Coronary artery (tissue), 2 donors: ENCODE results near the gene ODF2.
"Not testable (repeated sequence)": the region's sequence is repeated elsewhere in the genome, so short reads cannot be mapped to it uniquely, and the experiment has no call there.

Experiments
- DNase-seq: peaks from one replicate; pipeline ENCODE4 v3.0.0-alpha.2; 2017; ENCODE audit warnings: low spot score
- H3K27ac ChIP-seq, 2 donors: fragments of 200-600 bp; sonication (generic); one replicate each; pipeline ENCODE4 v1.5.1; 2016 to 2019
- H3K4me3 ChIP-seq: fragments of 200-600 bp; sonication (generic); 2 replicates; pipeline ENCODE4 v1.5.1; 2016; ENCODE audit warnings: mild to moderate bottlenecking, moderate library complexity
- CTCF ChIP-seq: fragments of 200-600 bp; sonication (generic); IDR thresholded peaks from one replicate; pipeline ENCODE4 v1.5.1; 2019; ENCODE audit warnings: antibody characterized with exemption

ODF2 gene

GRCh38 chr9:128495804-128496417, 40.1 kb downstream of the ODF2 start:
- TF ChIP-seq CTCF = no peak
- Histone ChIP-seq H3K27ac (no peak overlapping the region), H3K4me3 (no peak overlapping the region)
- no peak for DNase-seq

GRCh38 chr9:128497824-128498610, 42.2 kb downstream of the ODF2 start:
- no peak for TF ChIP-seq CTCF
- H3K27ac ChIP-seq = no peak overlapping the region
- no peak for DNase-seq
- no peak overlapping the region for H3K4me3 ChIP-seq

GRCh38 chr9:128498911-128499310, 43.1 kb downstream of the ODF2 start:
- no peak overlapping the region for H3K4me3 ChIP-seq
- no peak overlapping the region for H3K27ac ChIP-seq
- DNase-seq = no peak
- no peak for TF ChIP-seq CTCF

- no peak for DNase-seq
These were observed 44.1 kb downstream of the ODF2 start for GRCh38 chr9:128499920-128500319.

GRCh38 chr9:128503415-128503825, 47.6 kb downstream of the ODF2 start:
- not testable (repeated sequence) for H3K27ac ChIP-seq, DNase-seq
- peak overlapping the region; percentile 94 for H3K4me3 ChIP-seq

More at GRCh38 chr9:128499920-128500319, 44.1 kb downstream of the ODF2 start:
- no peak for TF ChIP-seq CTCF
- no peak overlapping the region for H3K27ac ChIP-seq
- H3K4me3 ChIP-seq = no peak overlapping the region

GRCh38 chr9:128503870-128504269, 48.1 kb downstream of the ODF2 start:
- Histone ChIP-seq H3K27ac (no peak overlapping the region), H3K4me3 (peak overlapping the region; percentile 94)
- no peak for TF ChIP-seq CTCF
- no peak for DNase-seq

GRCh38 chr9:128504485-128505413, 48.9 kb downstream of the ODF2 start, which contains the start of gene GLE1:
GLE1 (plus strand) TSS chr9:128504719; CDS start chr9:128504806, 87 bp downstream.
- peak within 1 kb of the TSS; percentile 94 for H3K4me3 ChIP-seq
- H3K27ac ChIP-seq = peak within 1 kb of the TSS; percentile 83 to 91
- peak; percentile 94 for DNase-seq
- TF ChIP-seq CTCF = no peak
